Tongue (tissue), 2 donors: ENCODE data around the gene GALK2. TPM values are rescaled to one million over a fixed set of nuclear protein-coding genes. Genes with fewer than 3 reads are reported as not detected.
"Not testable (repeated sequence)": the region's sequence is repeated elsewhere in the genome, so short reads cannot be mapped to it uniquely, and the experiment has no call there.

ENCODE experiments used
- DNase-seq: peaks from one replicate; pipeline ENCODE4 v3.0.0-alpha.2; 2015
- total RNA-seq: library from RNA; depleted of rRNA; stranded (reverse); fragments of >200 nt; gene quantifications from one replicate; pipeline ENCODE4 v1.2.3, GENCODE V29; 2014

The GALK2 gene
- total RNA-seq, 1 donor from 2014 or later: 45.1 TPM

DNA sequence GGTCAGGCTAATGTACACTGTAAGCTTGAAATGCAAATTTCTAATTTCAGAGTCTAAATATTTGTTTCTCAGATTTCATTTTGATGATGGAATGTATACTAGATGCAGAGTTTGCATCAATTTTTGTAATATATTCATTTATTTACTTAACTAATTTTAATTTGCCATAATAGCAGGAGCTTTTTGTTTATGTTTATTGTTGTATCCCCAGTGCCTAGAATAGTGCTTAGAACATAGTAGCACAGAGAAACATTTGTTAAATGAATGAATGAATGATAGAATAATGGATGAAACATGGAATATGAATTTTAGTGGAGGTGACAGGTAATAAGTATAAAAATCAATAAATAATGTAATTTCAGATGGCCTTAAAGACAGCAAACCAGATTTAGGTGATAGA, 5.2 kb upstream of the GALK2 start:
- DNase-seq: no peak

- no peak for DNase-seq
Measured at GRCh38 chr15:49168016-49168415, 2.0 kb upstream of the GALK2 start.

DNA sequence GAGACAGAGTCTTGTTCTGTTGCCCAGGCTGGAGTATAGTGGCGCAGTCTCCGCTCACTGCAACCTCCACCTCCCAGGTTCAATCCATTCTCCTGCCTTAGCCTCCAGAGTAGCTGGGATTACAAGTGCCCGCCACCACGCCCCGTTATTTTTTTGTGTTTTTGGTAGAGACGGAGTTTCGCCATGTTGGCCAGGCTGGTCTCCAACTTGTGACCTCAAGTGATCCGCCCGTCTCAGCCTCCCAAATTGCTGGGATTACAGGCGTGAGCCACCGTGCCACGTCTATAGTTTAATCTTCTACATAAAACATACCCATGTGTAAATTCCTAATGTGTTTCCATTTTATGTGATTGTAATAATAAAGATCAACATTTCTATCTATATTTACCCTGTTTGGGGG, 1.7 kb downstream of the GALK2 start:
- DNase-seq: no peak

DNA sequence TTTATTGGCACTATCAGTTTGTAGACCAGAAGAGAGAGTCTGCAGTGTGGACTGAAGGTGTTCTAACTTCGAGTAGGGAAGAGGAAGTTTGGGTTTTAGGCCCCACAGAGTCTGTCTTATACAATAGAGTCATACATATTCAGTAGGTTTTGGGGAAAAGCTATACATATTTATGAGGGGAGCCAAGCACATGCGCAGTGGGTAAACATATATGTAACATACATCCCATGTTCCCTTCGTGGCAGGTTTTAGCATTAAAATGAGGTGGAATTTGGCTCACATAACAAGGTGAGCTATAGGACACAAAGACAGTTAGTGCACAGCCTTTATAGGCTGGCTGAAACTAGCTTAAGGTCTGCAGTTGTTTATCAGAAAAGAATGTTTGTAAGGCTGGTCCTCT, 4.9 kb downstream of the GALK2 start:
- DNase-seq: no peak

GRCh38 chr15:49175582-49176397, 5.7 kb downstream of the GALK2 start:
- not testable (repeated sequence) for DNase-seq

GRCh38 chr15:49178497-49178896, 8.4 kb downstream of the GALK2 start:
- DNase-seq: no peak

DNA sequence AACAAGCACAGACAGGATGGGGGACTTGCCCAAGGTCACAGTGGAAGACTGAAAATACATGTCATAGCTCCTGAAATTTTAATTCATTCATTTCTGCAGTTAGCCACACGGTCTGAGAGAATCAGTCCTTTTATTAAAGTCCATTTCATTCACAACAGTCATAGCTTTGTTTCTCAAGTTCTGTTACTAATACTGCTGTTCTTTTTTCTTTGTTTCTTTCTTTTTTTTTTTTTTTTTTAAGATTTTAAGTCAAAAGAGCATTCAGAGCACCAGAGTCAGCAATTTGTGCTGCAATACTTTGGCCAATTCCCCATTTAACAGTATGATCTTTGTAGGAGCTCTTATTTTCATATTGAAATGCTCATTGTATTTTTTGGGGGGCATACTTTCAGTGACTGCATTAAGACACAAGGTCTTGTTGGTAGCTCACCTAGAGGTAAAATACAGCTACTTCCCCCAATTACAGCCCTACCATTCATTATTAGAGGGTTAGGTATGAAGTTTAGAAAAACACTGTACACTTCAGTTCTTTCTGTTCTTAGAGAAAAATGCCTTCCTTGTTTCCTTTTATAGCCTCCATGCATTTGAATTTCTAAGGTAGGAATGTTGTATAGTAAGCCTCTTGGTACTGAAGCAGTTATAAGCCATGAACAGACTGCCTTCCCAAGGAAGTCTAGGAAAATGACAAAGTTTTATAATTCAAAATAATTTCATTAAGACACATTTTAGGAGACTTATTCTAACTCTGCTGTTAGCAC, 9.6 kb downstream of the GALK2 start:
- DNase-seq: no peak

DNA sequence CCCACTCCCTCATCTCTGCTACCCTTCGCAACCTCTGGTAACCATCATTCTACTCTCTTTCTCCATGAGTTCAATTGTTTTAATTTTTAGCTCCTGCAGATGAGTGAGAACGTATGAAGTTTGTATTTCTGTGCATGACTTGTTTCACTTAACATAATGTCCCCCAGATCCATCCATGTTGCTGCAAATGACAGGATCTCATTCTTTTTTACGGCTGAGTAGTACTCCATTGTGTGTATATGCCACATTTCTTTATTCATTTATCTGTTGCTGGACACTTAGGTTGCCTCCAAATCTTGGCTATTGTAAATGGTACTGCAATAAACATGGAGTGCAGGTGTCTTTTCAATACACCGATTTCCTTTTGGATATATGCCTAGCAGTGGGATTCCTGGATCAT, 12.1 kb downstream of the GALK2 start:
- DNase-seq: no peak

DNA sequence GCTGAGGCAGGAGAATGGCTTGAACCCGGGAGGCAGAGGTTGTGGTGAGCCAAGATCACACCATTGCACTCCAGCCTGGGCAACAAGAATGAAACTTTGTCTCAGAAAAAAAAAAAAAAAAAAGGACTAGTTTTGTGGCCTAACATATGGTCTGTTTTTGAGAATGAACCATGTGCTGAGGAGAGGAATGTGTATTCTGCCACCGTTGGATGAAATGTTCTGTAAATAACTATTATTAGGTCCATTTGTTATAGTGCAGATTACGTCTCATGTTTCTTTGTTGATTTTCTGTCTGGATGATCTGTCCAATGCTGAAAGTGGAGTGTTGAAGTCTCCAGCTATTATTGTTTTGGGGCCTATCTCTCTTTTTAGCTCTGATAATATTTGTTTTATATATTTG, 13.7 kb downstream of the GALK2 start:
- not testable (repeated sequence) for DNase-seq

- no peak for DNase-seq
Measured at GRCh38 chr15:49185473-49185872, 15.4 kb downstream of the GALK2 start.

DNA sequence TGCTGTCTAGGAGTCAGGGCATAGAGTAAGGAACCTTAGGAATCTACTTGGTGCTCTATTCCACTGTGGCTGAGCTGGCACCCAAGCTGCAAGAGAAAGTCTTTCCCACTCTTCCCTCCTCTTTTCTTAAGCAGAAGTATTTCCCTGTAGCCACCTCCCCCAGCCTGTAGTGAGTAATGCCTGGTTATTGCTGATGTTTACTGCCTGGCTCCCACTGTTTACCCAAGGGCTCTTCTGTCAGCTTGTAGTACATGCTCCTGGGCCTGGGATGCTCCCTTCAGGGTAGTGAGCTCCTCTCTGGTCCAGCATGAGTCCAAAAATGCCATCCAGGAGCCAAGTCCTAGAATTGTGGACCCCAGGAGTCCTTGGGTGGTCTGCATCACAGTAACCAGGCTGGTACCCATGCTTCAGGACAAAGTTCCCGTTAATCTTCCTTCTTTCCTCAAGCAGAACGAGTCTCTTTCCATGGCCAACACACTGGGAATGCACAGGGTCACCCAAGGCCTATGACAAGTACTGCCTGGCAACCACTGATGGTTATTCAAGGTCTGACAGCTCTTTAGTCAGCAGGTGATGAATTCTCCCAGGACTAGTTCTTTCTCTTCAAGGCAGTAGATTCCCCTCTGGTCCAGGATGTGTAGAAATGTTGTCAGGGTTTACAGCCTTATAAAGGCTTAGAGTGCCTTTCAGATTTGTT, 17.6 kb downstream of the GALK2 start:
- no peak for DNase-seq

DNA sequence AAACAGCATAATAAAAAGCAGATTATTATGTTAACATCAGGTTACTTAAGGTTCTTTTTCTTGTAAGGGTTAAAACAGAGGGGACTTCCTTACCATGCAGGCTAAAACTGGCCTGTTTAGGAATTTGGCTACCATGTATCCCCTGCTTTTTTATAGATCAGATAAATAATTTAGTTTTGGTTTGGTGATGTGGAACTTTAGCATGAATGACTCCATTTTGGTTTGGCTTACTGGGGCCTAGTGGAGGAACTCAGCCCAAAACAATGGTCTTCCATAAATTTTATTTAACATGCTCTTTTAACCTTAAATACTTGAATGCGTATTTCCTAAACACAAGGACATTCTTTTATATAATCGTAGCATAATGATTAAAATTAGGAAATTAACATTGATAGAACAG, 18.9 kb downstream of the GALK2 start:
- no peak for DNase-seq

DNA sequence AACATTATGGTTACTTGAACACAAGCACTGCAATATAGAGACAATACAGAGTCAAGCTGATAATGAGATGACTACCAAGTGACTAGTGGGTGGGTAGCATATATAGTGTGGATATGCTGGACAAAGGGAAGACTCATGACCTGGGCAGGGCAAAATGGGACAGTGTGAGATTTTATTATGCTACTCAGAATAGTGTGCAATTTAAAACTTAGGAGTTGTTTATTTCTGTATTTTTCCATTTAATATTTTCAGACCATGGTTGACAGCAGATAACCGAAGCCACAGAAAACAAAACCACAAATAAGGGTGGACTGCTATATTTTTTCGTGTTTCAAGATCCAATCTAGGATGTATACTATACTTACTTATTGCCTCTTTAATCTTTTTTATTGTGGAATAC, 19.6 kb downstream of the GALK2 start:
- DNase-seq: no peak

GRCh38 chr15:49190586-49190985, 20.5 kb downstream of the GALK2 start:
- DNase-seq: no peak

GRCh38 chr15:49191892-49192291, 21.8 kb downstream of the GALK2 start:
- no peak for DNase-seq

- DNase-seq: no peak
Measured at GRCh38 chr15:49196856-49197255, 26.8 kb downstream of the GALK2 start.

GRCh38 chr15:49199666-49200065, 29.6 kb downstream of the GALK2 start:
- DNase-seq: no peak

DNA sequence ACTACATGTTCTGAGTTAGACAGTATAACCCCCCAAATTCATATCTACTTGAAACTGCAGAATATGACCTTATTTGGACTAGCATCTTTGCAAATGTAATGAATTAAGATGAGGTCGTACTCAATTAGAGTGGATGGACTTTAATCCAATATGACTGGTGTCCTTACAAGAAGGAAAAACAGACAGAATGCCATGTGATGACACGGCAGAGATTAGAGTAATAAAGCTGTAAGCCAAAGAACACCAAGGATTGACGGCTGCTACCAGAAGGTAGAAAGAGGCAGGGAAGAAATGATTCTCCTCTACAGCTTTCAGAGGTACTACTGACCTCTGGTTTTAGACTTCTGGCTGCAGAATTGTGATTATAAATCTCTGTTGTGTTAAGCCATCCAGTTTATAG, 30.3 kb downstream of the GALK2 start:
- no peak for DNase-seq

- DNase-seq: not testable (repeated sequence)
Measured at GRCh38 chr15:49208102-49208501, 38.1 kb downstream of the GALK2 start.

GRCh38 chr15:49212897-49213296, 42.9 kb downstream of the GALK2 start:
- no peak for DNase-seq

- DNase-seq: peak; percentile 14
Measured at GRCh38 chr15:49215768-49216739, 46.0 kb downstream of the GALK2 start.
